Stimulated activated memory B cell treated with anti-CD40 and anti-IgM and Interleukin-4, amounts not matched to agents 10 μg/mL and 1 μg/mL and 100 μg/mL, for 72 hours (primary cell): ENCODE data around the gene TXNL4A.

Source experiments
- ATAC-seq: fragments of 150-1000 bp; cut with Tn5 transposase; 2 replicates; pipeline ENCODE4 v1.10.0; 2021
- H3K27ac Mint-ChIP-seq: one replicate; pipeline ENCODE4 v1.8.0; 2022; ENCODE audit warnings: mild to moderate bottlenecking, mixed read lengths
- H3K27me3 Mint-ChIP-seq: one replicate; pipeline ENCODE4 v1.8.0; 2022; ENCODE audit warnings: mixed read lengths
- H3K36me3 Mint-ChIP-seq: one replicate; pipeline ENCODE4 v1.8.0; 2022; ENCODE audit warnings: mixed read lengths
- H3K4me1 Mint-ChIP-seq: one replicate; pipeline ENCODE4 v1.8.0; 2022; ENCODE audit warnings: mixed read lengths
- H3K4me3 Mint-ChIP-seq: one replicate; pipeline ENCODE4 v1.8.0; 2022; ENCODE audit warnings: mild to moderate bottlenecking, moderate library complexity, mixed read lengths
- H3K9me3 Mint-ChIP-seq: one replicate; pipeline ENCODE4 v1.8.0; 2022; ENCODE audit warnings: mixed read lengths

Gene TXNL4A

GRCh38 chr18:79940814-79941472, 47.4 kb downstream of the TXNL4A start:
- Mint-ChIP-seq H3K27ac (no peak overlapping the region), H3K36me3 (peaks cover 73% of the 10 kb centered on the region), H3K4me1 (peaks cover 27% of the 10 kb centered on the region), H3K27me3 (no peaks in the 10 kb centered on the region), H3K4me3 (no peak overlapping the region), H3K9me3 (peaks cover 4% of the 10 kb centered on the region)
- ATAC-seq: no peak

GRCh38 chr18:79940126-79940813, 48.1 kb downstream of the TXNL4A start:
- H3K4me1 Mint-ChIP-seq: peaks cover 27% of the 10 kb centered on the region
- no peak for ATAC-seq
- peaks cover 80% of the 10 kb centered on the region for H3K36me3 Mint-ChIP-seq
- no peak overlapping the region for H3K4me3 Mint-ChIP-seq
- H3K9me3 Mint-ChIP-seq: peaks cover 8% of the 10 kb centered on the region
- no peaks in the 10 kb centered on the region for H3K27me3 Mint-ChIP-seq
- no peak overlapping the region for H3K27ac Mint-ChIP-seq

GRCh38 chr18:79939096-79939495, 49.3 kb downstream of the TXNL4A start:
- Mint-ChIP-seq H3K9me3 (peaks cover 8% of the 10 kb centered on the region), H3K4me1 (peaks cover 15% of the 10 kb centered on the region), H3K27ac (no peak overlapping the region), H3K36me3 (peaks cover 91% of the 10 kb centered on the region), H3K27me3 (no peaks in the 10 kb centered on the region), H3K4me3 (no peak overlapping the region)
- no peak for ATAC-seq

GRCh38 chr18:79938196-79938595, 50.2 kb downstream of the TXNL4A start:
- H3K4me1 Mint-ChIP-seq: peaks cover 13% of the 10 kb centered on the region
- peaks cover 14% of the 10 kb centered on the region for H3K9me3 Mint-ChIP-seq
- no peak overlapping the region for H3K4me3 Mint-ChIP-seq
- no peaks in the 10 kb centered on the region for H3K27me3 Mint-ChIP-seq
- H3K36me3 Mint-ChIP-seq: peaks cover 100% of the 10 kb centered on the region
- no peak overlapping the region for H3K27ac Mint-ChIP-seq
- ATAC-seq: no peak

GRCh38 chr18:79937103-79937860, 51.1 kb downstream of the TXNL4A start:
- ATAC-seq: no peak
- Mint-ChIP-seq H3K27me3 (no peaks in the 10 kb centered on the region), H3K27ac (no peak overlapping the region), H3K9me3 (peaks cover 21% of the 10 kb centered on the region), H3K36me3 (peaks cover 100% of the 10 kb centered on the region), H3K4me1 (peaks cover 13% of the 10 kb centered on the region), H3K4me3 (no peak overlapping the region)

GRCh38 chr18:79936641-79937040, 51.7 kb downstream of the TXNL4A start:
- ATAC-seq: no peak
- H3K4me1 Mint-ChIP-seq: peaks cover 13% of the 10 kb centered on the region
- H3K27me3 Mint-ChIP-seq: no peaks in the 10 kb centered on the region
- no peak overlapping the region for H3K27ac Mint-ChIP-seq
- peaks cover 100% of the 10 kb centered on the region for H3K36me3 Mint-ChIP-seq
- H3K9me3 Mint-ChIP-seq: peaks cover 25% of the 10 kb centered on the region
- H3K4me3 Mint-ChIP-seq: no peak overlapping the region

GRCh38 chr18:79935925-79936324, 52.4 kb downstream of the TXNL4A start:
- ATAC-seq: no peak
- H3K4me3 Mint-ChIP-seq: no peak overlapping the region
- peaks cover 13% of the 10 kb centered on the region for H3K4me1 Mint-ChIP-seq
- H3K27me3 Mint-ChIP-seq: no peaks in the 10 kb centered on the region
- H3K36me3 Mint-ChIP-seq: peaks cover 100% of the 10 kb centered on the region
- H3K27ac Mint-ChIP-seq: no peak overlapping the region
- H3K9me3 Mint-ChIP-seq: peaks cover 29% of the 10 kb centered on the region

GRCh38 chr18:79935499-79935898, 52.9 kb downstream of the TXNL4A start:
- H3K4me3 Mint-ChIP-seq: no peak overlapping the region
- peaks cover 13% of the 10 kb centered on the region for H3K4me1 Mint-ChIP-seq
- no peaks in the 10 kb centered on the region for H3K27me3 Mint-ChIP-seq
- H3K9me3 Mint-ChIP-seq: peaks cover 29% of the 10 kb centered on the region
- H3K36me3 Mint-ChIP-seq: peaks cover 96% of the 10 kb centered on the region
- ATAC-seq: no peak
- H3K27ac Mint-ChIP-seq: no peak overlapping the region

- Mint-ChIP-seq H3K27me3 (no peaks in the 10 kb centered on the region), H3K36me3 (peaks cover 95% of the 10 kb centered on the region), H3K27ac (no peak overlapping the region), H3K4me3 (no peak overlapping the region), H3K9me3 (peaks cover 30% of the 10 kb centered on the region), H3K4me1 (peaks cover 12% of the 10 kb centered on the region)
- no peak for ATAC-seq
Measured at GRCh38 chr18:79935098-79935480, 53.3 kb downstream of the TXNL4A start.

- no peak for ATAC-seq
- Mint-ChIP-seq H3K27me3 (no peaks in the 10 kb centered on the region), H3K36me3 (peaks cover 95% of the 10 kb centered on the region), H3K27ac (no peak overlapping the region), H3K4me3 (no peak overlapping the region), H3K4me1 (peaks cover 7% of the 10 kb centered on the region), H3K9me3 (peaks cover 32% of the 10 kb centered on the region)
Measured at GRCh38 chr18:79934311-79935097, 53.9 kb downstream of the TXNL4A start.

- Mint-ChIP-seq H3K9me3 (peaks cover 39% of the 10 kb centered on the region), H3K4me1 (peaks cover 12% of the 10 kb centered on the region)
Measured at GRCh38 chr18:79933765-79934164, 54.6 kb downstream of the TXNL4A start.

GRCh38 chr18:79932907-79933306, 55.5 kb downstream of the TXNL4A start:
- Mint-ChIP-seq H3K4me1 (peaks cover 17% of the 10 kb centered on the region), H3K36me3 (peaks cover 95% of the 10 kb centered on the region), H3K4me3 (no peak overlapping the region), H3K27me3 (no peaks in the 10 kb centered on the region), H3K9me3 (peaks cover 39% of the 10 kb centered on the region), H3K27ac (no peak overlapping the region)
- ATAC-seq: no peak

More at GRCh38 chr18:79933765-79934164, 54.6 kb downstream of the TXNL4A start:
- Mint-ChIP-seq H3K36me3 (peaks cover 95% of the 10 kb centered on the region), H3K4me3 (no peak overlapping the region), H3K27me3 (no peaks in the 10 kb centered on the region), H3K27ac (no peak overlapping the region)
- ATAC-seq: no peak

- ATAC-seq: no peak
- H3K36me3 Mint-ChIP-seq: peaks cover 90% of the 10 kb centered on the region
- peaks cover 39% of the 10 kb centered on the region for H3K9me3 Mint-ChIP-seq
Measured at GRCh38 chr18:79931475-79931874, 56.9 kb downstream of the TXNL4A start.

GRCh38 chr18:79930020-79930642, 58.2 kb downstream of the TXNL4A start:
- no peaks in the 10 kb centered on the region for H3K27me3 Mint-ChIP-seq
- H3K9me3 Mint-ChIP-seq: peaks cover 33% of the 10 kb centered on the region
- no peak for ATAC-seq
- H3K36me3 Mint-ChIP-seq: peaks cover 85% of the 10 kb centered on the region
- H3K27ac Mint-ChIP-seq: no peak overlapping the region
- H3K4me1 Mint-ChIP-seq: peaks cover 15% of the 10 kb centered on the region
- H3K4me3 Mint-ChIP-seq: no peak overlapping the region

More at GRCh38 chr18:79931475-79931874, 56.9 kb downstream of the TXNL4A start:
- Mint-ChIP-seq H3K4me3 (no peak overlapping the region), H3K27ac (no peak overlapping the region), H3K27me3 (no peaks in the 10 kb centered on the region), H3K4me1 (peaks cover 22% of the 10 kb centered on the region)
